Measurements from ENCODE around the gene CDK6. TPM values are rescaled to one million over a fixed set of nuclear protein-coding genes. Genes with fewer than 3 reads are reported as not detected.

The CDK6 gene
- total and polyA plus RNA-seq, 9 of the 15 experiments (the other 6 are each of a cell fraction or from before 2014, with no cell fraction given) = 7.6 to 109 (median 44.4) TPM

GRCh38 chr7:92633211-92633906, 203.0 kb downstream of the CDK6 start (continued):
- TF ChIP-seq MGA (IDR thresholded peaks at IDR 0.05) = 0 out of 2 replicates have a peak, but pooled peaks have one; percentile 43
- no peak for TF ChIP-seq PHB2 (IDR thresholded peaks at IDR 0.05; ENCODE audit: low read depth)
- TF ChIP-seq TARDBP (IDR thresholded peaks at IDR 0.05) = no peak
- TF ChIP-seq ZNF512 (tag; IDR thresholded peaks at IDR 0.05) = no peak
- no peak for TF ChIP-seq HEY1 (CRISPR knock-in tag; IDR thresholded peaks at IDR 0.05; ENCODE audit: borderline replicate concordance)
- TF ChIP-seq MYC (IDR thresholded peaks at IDR 0.05; ENCODE audit: low read depth, low read length) = peak; percentile 67
- no peak for TF ChIP-seq MYC (CRISPR knock-in tag; IDR thresholded peaks at IDR 0.05; ENCODE audit: borderline replicate concordance, low read depth)
- TF ChIP-seq ARID3A (IDR thresholded peaks at IDR 0.05; ENCODE audit: borderline replicate concordance, low read depth, low read length) = peak; percentile 72; the same call in 1 of the 2 replicates
- peak; percentile 47 for TF ChIP-seq MEIS2 (IDR thresholded peaks at IDR 0.05; ENCODE audit: partially characterized antibody)
- TF ChIP-seq FOSL1 (tag; conservative IDR thresholded peaks at IDR 0.05) = peak; percentile 92
- TF ChIP-seq ETV6 (IDR thresholded peaks at IDR 0.05; ENCODE audit: borderline replicate concordance in 1 of 2, low read depth in 2 of 2, low read length in 1 of 2) = no peak
- TF ChIP-seq ETV6 (CRISPR knock-in tag; IDR thresholded peaks at IDR 0.05; ENCODE audit: borderline replicate concordance) = no peak
- TF ChIP-seq JUNB (CRISPR knock-in tag; conservative IDR thresholded peaks at IDR 0.05) = peak; percentile 71; the same call in 1 of the 2 replicates

Measured in K562 (cell line).